ENCODE results near the gene ABHD12. TPM values are rescaled to one million over a fixed set of nuclear protein-coding genes. Genes with fewer than 3 reads are reported as not detected.

ABHD12 gene
- total RNA-seq, 2 experiments from 2014 or later: 18.1 to 18.4 TPM

- peaks cover 8% of the 10 kb centered on the region for H3K36me3 Mint-ChIP-seq
- DNase-seq: no peak
- H3K27me3 Mint-ChIP-seq: no peaks in the 10 kb centered on the region
- no peak overlapping the region for H3K4me3 Mint-ChIP-seq
- H3K9me3 Mint-ChIP-seq: no peaks in the 10 kb centered on the region
- peaks cover 54% of the 10 kb centered on the region for H3K4me1 Mint-ChIP-seq
- peak overlapping the region; percentile 40 for H3K27ac Mint-ChIP-seq
Observed at GRCh38 chr20:25252686-25253421, 137.8 kb downstream of the ABHD12 start.

- Mint-ChIP-seq H3K4me3 (no peak overlapping the region), H3K36me3 (peaks cover 8% of the 10 kb centered on the region), H3K4me1 (peaks cover 54% of the 10 kb centered on the region), H3K27ac (peak overlapping the region; percentile 40), H3K9me3 (no peaks in the 10 kb centered on the region), H3K27me3 (no peaks in the 10 kb centered on the region)
- no peak for DNase-seq
Observed at GRCh38 chr20:25252230-25252651, 138.4 kb downstream of the ABHD12 start.

- Mint-ChIP-seq H3K27me3 (peaks cover 3% of the 10 kb centered on the region), H3K9me3 (no peaks in the 10 kb centered on the region), H3K27ac (no peak overlapping the region), H3K4me3 (no peak overlapping the region), H3K4me1 (peaks cover 58% of the 10 kb centered on the region), H3K36me3 (peaks cover 6% of the 10 kb centered on the region)
- DNase-seq: no peak
Observed at GRCh38 chr20:25251558-25251957, 139.1 kb downstream of the ABHD12 start.

GRCh38 chr20:25251019-25251418, 139.6 kb downstream of the ABHD12 start:
- H3K4me1 Mint-ChIP-seq: peaks cover 60% of the 10 kb centered on the region
- peaks cover 6% of the 10 kb centered on the region for H3K36me3 Mint-ChIP-seq
- peaks cover 7% of the 10 kb centered on the region for H3K27me3 Mint-ChIP-seq
- H3K27ac Mint-ChIP-seq: no peak overlapping the region
- H3K4me3 Mint-ChIP-seq: no peak overlapping the region
- H3K9me3 Mint-ChIP-seq: no peaks in the 10 kb centered on the region
- no peak for DNase-seq

GRCh38 chr20:25250508-25250907, 140.1 kb downstream of the ABHD12 start:
- Mint-ChIP-seq H3K9me3 (no peaks in the 10 kb centered on the region), H3K4me1 (peaks cover 58% of the 10 kb centered on the region), H3K27ac (no peak overlapping the region), H3K27me3 (peaks cover 7% of the 10 kb centered on the region), H3K36me3 (peaks cover 6% of the 10 kb centered on the region), H3K4me3 (peak overlapping the region; percentile 10)
- no peak for DNase-seq

Other genes starting within 250 kb of the ABHD12 start
- gene ENTPD6, start 195.1 kb downstream of the ABHD12 start, total RNA-seq: 10 to 100 TPM; 35.2 to 40.2 TPM
- 10 to 100 TPM; 30.3 to 31.0 TPM for gene PYGB, start 142.8 kb downstream of the ABHD12 start, total RNA-seq
- gene GINS1, start 16.8 kb upstream of the ABHD12 start, total RNA-seq: 10 to 100 TPM; 33.9 to 34.1 TPM
- 1 to 10 TPM; 2.0 to 2.2 TPM for gene NINL, start 194.7 kb upstream of the ABHD12 start, total RNA-seq
- 10 to 100 TPM; 10.2 to 10.9 TPM for gene NANP, start 233.2 kb upstream of the ABHD12 start, total RNA-seq